Cardiac atrium fibroblast (primary cell): ENCODE measurements around the gene GPR150. TPM values are rescaled to one million over a fixed set of nuclear protein-coding genes. Genes with fewer than 3 reads are reported as not detected.

ENCODE experiments used
- total RNA-seq: library from RNA; depleted of rRNA; stranded (reverse); fragments of >200 nt; gene quantifications from 2 replicates; pipeline ENCODE4 v1.2.3, GENCODE V29; 2015

The GPR150 gene
- total RNA-seq: 0.54 TPM in 1 of 2 replicates, not detected in the other

DNA sequence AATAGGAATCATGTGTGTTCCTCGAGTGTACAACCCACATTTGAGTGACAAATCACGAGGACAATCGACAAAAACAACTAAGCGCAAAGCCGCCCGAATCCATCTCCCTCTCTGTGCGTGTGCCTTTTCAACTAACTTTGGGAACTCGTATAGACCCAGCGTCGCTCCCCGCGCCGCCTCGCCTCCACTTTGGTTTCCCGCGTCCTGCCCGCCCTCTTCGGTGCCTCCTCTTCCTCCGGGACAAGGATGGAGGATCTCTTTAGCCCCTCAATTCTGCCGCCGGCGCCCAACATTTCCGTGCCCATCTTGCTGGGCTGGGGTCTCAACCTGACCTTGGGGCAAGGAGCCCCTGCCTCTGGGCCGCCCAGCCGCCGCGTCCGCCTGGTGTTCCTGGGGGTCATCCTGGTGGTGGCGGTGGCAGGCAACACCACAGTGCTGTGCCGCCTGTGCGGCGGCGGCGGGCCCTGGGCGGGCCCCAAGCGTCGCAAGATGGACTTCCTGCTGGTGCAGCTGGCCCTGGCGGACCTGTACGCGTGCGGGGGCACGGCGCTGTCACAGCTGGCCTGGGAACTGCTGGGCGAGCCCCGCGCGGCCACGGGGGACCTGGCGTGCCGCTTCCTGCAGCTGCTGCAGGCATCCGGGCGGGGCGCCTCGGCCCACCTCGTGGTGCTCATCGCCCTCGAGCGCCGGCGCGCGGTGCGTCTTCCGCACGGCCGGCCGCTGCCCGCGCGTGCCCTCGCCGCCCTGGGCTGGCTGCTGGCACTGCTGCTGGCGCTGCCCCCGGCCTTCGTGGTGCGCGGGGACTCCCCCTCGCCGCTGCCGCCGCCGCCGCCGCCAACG lies at the start of gene GPR150:
GPR150 (plus strand) TSS at position 58 of the 840 bp plus-strand sequence; CDS start at position 247, 189 bp downstream.

DNA sequence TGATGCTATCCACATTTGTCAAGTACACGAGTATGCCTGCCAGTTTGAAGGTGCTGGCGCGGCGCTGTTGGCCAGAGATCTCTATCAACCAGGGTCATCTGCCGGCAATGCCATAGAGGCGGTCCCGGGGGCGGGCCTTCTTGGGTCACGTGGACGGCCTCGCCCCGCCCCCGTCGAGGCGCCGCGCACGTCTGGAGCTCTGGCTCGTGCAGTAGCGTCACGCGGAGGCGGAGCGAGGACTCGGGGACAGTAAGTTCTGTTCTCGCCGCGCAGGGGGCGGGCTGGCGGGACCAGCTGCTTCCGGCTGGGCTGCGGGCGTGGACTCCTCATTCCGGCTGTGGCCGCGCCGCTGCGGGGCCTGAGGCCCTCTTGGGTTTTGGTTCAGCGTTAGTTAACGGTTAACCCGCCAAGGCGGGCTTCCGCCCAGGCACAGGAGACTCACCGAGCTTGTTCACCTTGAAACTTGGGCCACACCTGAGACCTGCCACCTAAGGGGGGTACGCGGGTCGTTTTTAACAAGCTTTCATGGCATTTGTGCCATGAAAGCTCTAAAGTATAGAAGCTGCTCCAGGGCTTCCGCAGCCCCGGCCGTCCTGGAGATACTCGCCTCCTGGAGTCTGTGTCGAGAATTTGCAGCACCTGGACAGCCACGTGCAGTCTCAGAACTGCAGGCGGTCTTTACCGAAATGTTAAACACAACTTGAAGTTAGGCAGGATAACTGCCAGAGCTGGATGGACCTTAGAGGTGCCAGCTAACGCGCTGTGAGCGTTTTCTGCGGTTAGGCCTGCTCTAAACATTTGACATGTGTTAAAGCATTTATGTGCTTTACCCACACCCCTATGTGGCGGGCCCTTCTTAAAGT lies 26.9 kb downstream of the GPR150 start, which contains the start of gene RFESD:
RFESD (plus strand) TSS at position 209 of the 863 bp plus-strand sequence. CDS start 5,495 bp downstream, outside the sequence.

Other genes starting within 250 kb of the GPR150 start
- not detected in 2 replicates for gene FAM81B, start 228.7 kb upstream of the GPR150 start, total RNA-seq
- 53.1 and 55.4 TPM in 2 replicates for gene SKIC3, start 65.1 kb upstream of the GPR150 start, total RNA-seq
- 12.6 and 17.5 TPM in 2 replicates for gene ARSK, start 65.0 kb upstream of the GPR150 start, total RNA-seq
- 0.16 and 0.36 TPM in 2 replicates for gene RFESD, start 26.7 kb downstream of the GPR150 start, total RNA-seq
- not detected in 2 replicates for gene SPATA9, start 62.9 kb downstream of the GPR150 start, total RNA-seq
- gene RHOBTB3, start 111.2 kb downstream of the GPR150 start, total RNA-seq: 101 and 122 TPM in 2 replicates
- gene GLRX, start 202.6 kb downstream of the GPR150 start, total RNA-seq: 237 and 318 TPM in 2 replicates